CD14-positive monocyte (primary cell): ENCODE measurements around the gene SMIM24. TPM values are rescaled to one million over a fixed set of nuclear protein-coding genes. Genes with fewer than 3 reads are reported as not detected.

Source experiments
- DNase-seq, 3 donors: peaks; one replicate each; pipeline ENCODE4 v3.0.0-alpha.2; 2011 to 2022
- H2AFZ ChIP-seq: 2 replicates; pipeline ENCODE4 v1.6.0; 2012; ENCODE audit warnings: mild to moderate bottlenecking, low read depth, low read length, inconsistent platforms; ENCODE audit not compliant: insufficient read depth, poor library complexity, severe bottlenecking
- H3K27ac ChIP-seq, 2 donors: 1 replicate in 1 of 2; 2 replicates in 1 of 2; pipeline ENCODE4 v1.5.1; 2012 to 2013; ENCODE audit warnings: low read length in 2 of 2, control low read depth in 1 of 2, inconsistent platforms in 1 of 2, low read depth in 1 of 2, mild to moderate bottlenecking in 1 of 2
- H3K27me3 ChIP-seq, 2 donors: one replicate each; pipeline versions ENCODE4 v1.6.0 to v1.6.1; 2011 to 2013; ENCODE audit warnings: low read length in 2 of 2; ENCODE audit not compliant: control insufficient read depth in 2 of 2, insufficient read depth in 2 of 2
- H3K36me3 ChIP-seq, 2 donors: replicated peaks in 1 of 2; 1 replicate in 1 of 2; 2 replicates in 1 of 2; pipeline versions ENCODE4 v1.5.1 to v1.6.1; 2012 to 2013; ENCODE audit warnings: low read length in 2 of 2, control low read depth in 1 of 2, inconsistent platforms in 1 of 2, mild to moderate bottlenecking in 1 of 2; ENCODE audit not compliant: insufficient read depth in 2 of 2, control insufficient read depth in 1 of 2
- H3K4me1 ChIP-seq, 2 donors: 1 replicate in 1 of 2; 2 replicates in 1 of 2; pipeline versions ENCODE4 v1.5.1 to v1.6.1; 2012 to 2013; ENCODE audit warnings: low read length in 2 of 2, control low read depth in 1 of 2, inconsistent platforms in 1 of 2, mild to moderate bottlenecking in 1 of 2, moderate library complexity in 1 of 2; ENCODE audit not compliant: insufficient read depth in 2 of 2, control insufficient read depth in 1 of 2
- H3K4me2 ChIP-seq: replicated peaks from 2 replicates; pipeline ENCODE3; 2012; ENCODE audit warnings: low read length, moderate library complexity, mild to moderate bottlenecking; ENCODE audit not compliant: poor library complexity, severe bottlenecking; ENCODE audit errors: extremely low read depth
- H3K4me3 ChIP-seq, 3 experiments: fragments of 200-600 bp in 1 of 3; sonication (generic) in 1 of 3; replicated peaks in 1 of 3; 1 replicate in 2 of 3; 2 replicates in 1 of 3; pipeline ENCODE4 v1.5.1; 2011 to 2013; ENCODE audit warnings: low read length in 3 of 3, mild to moderate bottlenecking in 3 of 3, control low read depth in 2 of 3, low read depth in 2 of 3, inconsistent platforms in 1 of 3, moderate library complexity in 1 of 3
- H3K79me2 ChIP-seq: 2 replicates; pipeline ENCODE4 v1.6.0; 2012; ENCODE audit warnings: mild to moderate bottlenecking, control low read depth, inconsistent platforms, low read length, moderate library complexity; ENCODE audit not compliant: insufficient read depth
- H3K9ac ChIP-seq: 2 replicates; pipeline ENCODE4 v1.6.0; 2017; ENCODE audit warnings: low read length, mild to moderate bottlenecking; ENCODE audit not compliant: insufficient read depth, poor library complexity, severe bottlenecking
- H3K9me3 ChIP-seq, 2 donors: replicated peaks in 1 of 2; 1 replicate in 1 of 2; 2 replicates in 1 of 2; pipeline versions ENCODE4 v1.5.1 to v1.6.1; 2012 to 2013; ENCODE audit warnings: low read length in 2 of 2, control low read depth in 1 of 2; ENCODE audit not compliant: control insufficient read depth in 1 of 2, insufficient read depth in 1 of 2
- H4K20me1 ChIP-seq: 2 replicates; pipeline ENCODE4 v1.6.0; 2012; ENCODE audit warnings: mild to moderate bottlenecking, low read length, control low read depth, moderate library complexity; ENCODE audit not compliant: insufficient read depth
- H3K27ac Mint-ChIP-seq, 7 donors: one replicate each; pipeline ENCODE4 v1.8.0; 2020; ENCODE audit warnings: mild to moderate bottlenecking in 7 of 7, mixed read lengths in 7 of 7, moderate library complexity in 6 of 7, inconsistent platforms in 2 of 7
- H3K27me3 Mint-ChIP-seq, 3 donors: one replicate each; pipeline ENCODE4 v1.8.0; 2021 to 2022; ENCODE audit warnings: low read depth in 3 of 3, mild to moderate bottlenecking in 3 of 3, mixed read lengths in 3 of 3, moderate library complexity in 3 of 3, inconsistent platforms in 1 of 3
- H3K36me3 Mint-ChIP-seq, 2 donors: one replicate each; pipeline ENCODE4 v1.8.0; 2020; ENCODE audit warnings: mixed read lengths in 2 of 2, inconsistent platforms in 1 of 2, mild to moderate bottlenecking in 1 of 2
- H3K4me1 Mint-ChIP-seq: one replicate; pipeline ENCODE4 v1.8.0; 2020; ENCODE audit warnings: mild to moderate bottlenecking, mixed read lengths
- H3K4me3 Mint-ChIP-seq, 2 donors: one replicate each; pipeline ENCODE4 v1.8.0; 2020; ENCODE audit warnings: mild to moderate bottlenecking in 2 of 2, mixed read lengths in 2 of 2, moderate library complexity in 1 of 2
- H3K9me3 Mint-ChIP-seq, 7 donors: one replicate each; pipeline ENCODE4 v1.8.0; 2020 to 2022; ENCODE audit warnings: mixed read lengths in 7 of 7, mild to moderate bottlenecking in 6 of 7, moderate library complexity in 6 of 7, inconsistent platforms in 2 of 7
- CTCF ChIP-seq: fragments of 200-600 bp; IDR thresholded peaks from one replicate; pipeline ENCODE4 v1.8.0; 2022; ENCODE audit warnings: antibody characterized with exemption, mild to moderate bottlenecking
- WGBS: methylation state at CpG from one replicate; pipeline ENCODE4 v1.1.5; 2013; ENCODE audit warnings: missing lambda C conversion rate; ENCODE audit not compliant: insufficient coverage; 5-methylcytosine and 5-hydroxymethylcytosine counted together
- intact Hi-C, 2 donors: fragments of 100-400 bp; cut with micrococcal nuclease; formaldehyde crosslinking; loops; one replicate each; pipeline versions ENCODE4 v1.15.0 to v1.15.1; 2023
- polyA plus RNA-seq, 3 donors: library from polyadenylated mRNA; depleted of rRNA in 1 of 3; unstranded in 2 of 3; stranded (reverse) in 1 of 3; fragments of 300-500 nt in 2 of 3; fragments of >200 nt in 1 of 3; fragmentation: Illumina TruSeq in 2 of 3; gene quantifications; 1 replicate in 2 of 3; 2 replicates in 1 of 3; pipeline ENCODE4 v1.2.3, GENCODE V29; 2012 to 2021

Gene SMIM24
- polyA plus RNA-seq, 3 donors = 0.30 TPM; not detected in 2

- peaks cover 4 to 10% (median 7%) of the 10 kb centered on the region in 7 donors for H3K9me3 Mint-ChIP-seq
- Histone ChIP-seq H3K9ac (peak overlapping the region; percentile 75), H3K9me3 (peaks cover 0 to 7% of the 10 kb centered on the region in 2 donors), H3K27ac (peak overlapping the region; percentile 83 to 84), H3K79me2 (peaks cover 24% of the 10 kb centered on the region), H4K20me1 (peaks cover 29% of the 10 kb centered on the region), H3K4me2 (peak overlapping the region; percentile 87), H2AFZ (peak overlapping the region; percentile 90), H3K27me3 (no peaks in the 10 kb centered on the region), H3K36me3 (peaks cover 29 to 51% of the 10 kb centered on the region in 2 donors), H3K4me1 (peaks cover 14 to 19% of the 10 kb centered on the region in 2 donors), H3K4me3 (peak overlapping the region; percentile 59 to 84 (median 81))
- 3% methylated on average over 63 of the region's 67 CpGs for WGBS
- intact Hi-C loops = loop anchor here in 1 of 2 donors (10.0 kb wide), 1 partner anchor 70 kb away; the partner anchor contains the start of genes DOHH and FZR1
- TF ChIP-seq CTCF = no peak
- peak overlapping the region; percentile 95 to 99 (median 98) for H3K27ac Mint-ChIP-seq
- H3K4me3 Mint-ChIP-seq = peak overlapping the region; percentile 97 to 98
- peak; percentile 94 to 96 (median 95) for DNase-seq
- no peaks in the 10 kb centered on the region for H3K27me3 Mint-ChIP-seq
- H3K36me3 Mint-ChIP-seq = peaks cover 34 to 61% of the 10 kb centered on the region in 2 donors
- peaks cover 18% of the 10 kb centered on the region for H3K4me1 Mint-ChIP-seq
Measured at GRCh38 chr19:3434630-3435553, 45.4 kb downstream of the SMIM24 start.

GRCh38 chr19:3433805-3434540 lies 46.4 kb downstream of the SMIM24 start:
- H3K27me3 Mint-ChIP-seq = no peaks in the 10 kb centered on the region
- Histone ChIP-seq H3K4me3 (peak overlapping the region in 1 of 3 experiments; percentile 84), H3K36me3 (peaks cover 27 to 50% of the 10 kb centered on the region in 2 donors), H3K9ac (no peak overlapping the region), H3K27me3 (no peaks in the 10 kb centered on the region), H3K79me2 (peaks cover 23% of the 10 kb centered on the region), H4K20me1 (peaks cover 35% of the 10 kb centered on the region), H2AFZ (peak overlapping the region; percentile 90), H3K27ac (peak overlapping the region; percentile 83 to 84), H3K4me1 (peaks cover 22 to 28% of the 10 kb centered on the region in 2 donors), H3K9me3 (peaks cover 0 to 7% of the 10 kb centered on the region in 2 donors), H3K4me2 (peak overlapping the region; percentile 87)
- peak overlapping the region; percentile 97 to 98 for H3K4me3 Mint-ChIP-seq
- intact Hi-C loops = loop anchor here in 1 of 2 donors (10.0 kb wide), 1 partner anchor 71 kb away; the partner anchor contains the start of genes DOHH and FZR1
- H3K4me1 Mint-ChIP-seq = peaks cover 24% of the 10 kb centered on the region
- whole genome bisulfite sequencing = 97% methylated on average over 10 of the region's 11 CpGs
- peak overlapping the region; percentile 95 to 99 (median 98) for H3K27ac Mint-ChIP-seq
- TF ChIP-seq CTCF = no peak
- peaks cover 33 to 60% of the 10 kb centered on the region in 2 donors for H3K36me3 Mint-ChIP-seq
- H3K9me3 Mint-ChIP-seq = peaks cover 4 to 10% (median 7%) of the 10 kb centered on the region in 7 donors
- DNase-seq = no peak
